Hypothalamus (tissue), 51 donors: ENCODE measurements around the gene SPRN.

Experiments
- DNase-seq, 51 donors: peaks; one replicate each; lab custom pipeline; 2025; lab: John Stamatoyannopoulos, UW

Gene SPRN

GRCh38 chr10:133457100-133457841 lies 32.8 kb upstream of the SPRN start:
- DNase-seq, result no peak

- DNase-seq, result no peak
These were observed 31.9 kb upstream of the SPRN start for GRCh38 chr10:133456041-133456951.

GRCh38 chr10:133455611-133456031 lies 31.2 kb upstream of the SPRN start:
- no peak for DNase-seq

- no peak for DNase-seq
These were observed 30.8 kb upstream of the SPRN start for GRCh38 chr10:133455196-133455595.

GRCh38 chr10:133454204-133454893 lies 29.9 kb upstream of the SPRN start:
- DNase-seq, result no peak

GRCh38 chr10:133453516-133454203 lies 29.2 kb upstream of the SPRN start, which contains the start of gene SCART1:
TSS of gene SCART1 (plus strand) at chr10:133453945. CDS start at chr10:133453998, 53 bp downstream.
- DNase-seq, result no peak

- no peak for DNase-seq
These were observed 28.0 kb upstream of the SPRN start for GRCh38 chr10:133452453-133452852.

GRCh38 chr10:133451346-133451745 lies 26.9 kb upstream of the SPRN start:
- DNase-seq, result no peak

- DNase-seq, result no peak
These were observed 23.7 kb upstream of the SPRN start for GRCh38 chr10:133448120-133448519.

- DNase-seq, result no peak
These were observed 22.6 kb upstream of the SPRN start for GRCh38 chr10:133446979-133447378.

- DNase-seq, result no peak
These were observed 21.6 kb upstream of the SPRN start for GRCh38 chr10:133445751-133446708.

- no peak for DNase-seq
These were observed 20.9 kb upstream of the SPRN start for GRCh38 chr10:133445268-133445732.

GRCh38 chr10:133444342-133445267 lies 20.2 kb upstream of the SPRN start:
- DNase-seq, result no peak

GRCh38 chr10:133442967-133443924 lies 18.8 kb upstream of the SPRN start:
- DNase-seq, result no peak

GRCh38 chr10:133442191-133442966 lies 18.0 kb upstream of the SPRN start:
- DNase-seq, result no peak

- no peak for DNase-seq
These were observed 17.4 kb upstream of the SPRN start for GRCh38 chr10:133441780-133442179.
